NCI-H2107 (cell line): ENCODE data around the gene FERMT2.
"Not testable (repeated sequence)": the region's sequence is repeated elsewhere in the genome, so short reads cannot be mapped to it uniquely, and the experiment has no call there.

Experiments used
- DNase-seq: peaks from one replicate; lab custom pipeline; 2025; lab: John Stamatoyannopoulos, UW

Gene FERMT2

DNA sequence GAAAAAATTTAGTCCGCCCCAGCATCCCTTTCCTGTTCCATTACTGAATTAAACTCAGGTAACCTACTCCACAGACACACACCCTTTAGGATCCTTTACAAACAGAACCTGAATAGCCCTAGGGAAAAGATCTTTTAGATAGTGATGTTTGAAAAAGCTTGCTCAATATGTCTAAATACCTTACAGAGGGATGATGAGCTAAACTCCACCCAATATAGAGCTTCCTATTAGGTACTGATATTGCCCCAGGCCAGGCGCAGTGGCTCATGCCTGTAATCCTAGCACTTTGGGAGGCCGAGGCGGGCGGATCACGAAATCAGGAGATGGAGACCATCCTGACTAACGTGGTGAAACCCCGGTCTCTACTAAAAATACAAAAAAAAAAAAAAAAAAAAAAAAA lies 50.1 kb downstream of the FERMT2 start:
- DNase-seq, result no peak

DNA sequence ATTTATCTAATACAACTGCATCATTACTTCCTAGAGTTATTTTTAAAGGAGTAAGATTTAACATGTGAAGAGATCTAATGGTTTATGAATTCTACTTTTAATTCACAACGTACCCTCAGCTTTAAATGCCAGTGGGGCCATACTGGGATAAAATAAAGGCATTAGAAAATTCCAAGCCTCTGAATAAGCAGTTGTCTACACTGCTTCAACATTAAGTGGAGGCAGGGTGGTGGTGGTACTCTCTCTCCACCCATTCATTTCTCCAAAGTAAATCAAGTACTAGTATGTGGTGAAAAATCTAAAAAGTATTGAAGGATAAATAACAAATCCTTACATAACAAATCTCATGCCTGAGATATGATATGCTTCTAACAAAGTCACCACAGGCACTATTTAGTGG lies 52.4 kb downstream of the FERMT2 start:
- DNase-seq, result no peak

DNA sequence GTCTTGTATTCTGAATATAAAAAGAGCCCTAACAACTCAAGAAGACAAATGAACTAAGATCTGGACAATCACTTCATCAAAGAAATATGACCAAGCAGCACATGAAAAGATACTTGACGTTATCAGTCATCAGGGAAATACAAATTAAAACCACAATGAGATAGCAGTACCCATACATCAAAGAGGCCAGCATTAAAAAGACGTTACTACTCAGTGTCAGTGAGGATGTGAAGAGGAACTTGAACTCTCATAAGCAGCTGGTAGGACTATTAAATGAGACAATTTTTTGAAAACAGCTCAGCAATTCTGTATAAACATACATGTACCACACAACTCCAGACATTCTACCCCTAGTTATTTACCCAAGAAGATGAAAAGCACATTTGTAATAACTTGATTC lies 55.9 kb downstream of the FERMT2 start:
- DNase-seq, result no peak

GRCh38 chr14:52891800-52892199 lies 59.0 kb downstream of the FERMT2 start:
- DNase-seq, result no peak

- no peak for DNase-seq
These were observed 61.7 kb downstream of the FERMT2 start for GRCh38 chr14:52888839-52889838.

DNA sequence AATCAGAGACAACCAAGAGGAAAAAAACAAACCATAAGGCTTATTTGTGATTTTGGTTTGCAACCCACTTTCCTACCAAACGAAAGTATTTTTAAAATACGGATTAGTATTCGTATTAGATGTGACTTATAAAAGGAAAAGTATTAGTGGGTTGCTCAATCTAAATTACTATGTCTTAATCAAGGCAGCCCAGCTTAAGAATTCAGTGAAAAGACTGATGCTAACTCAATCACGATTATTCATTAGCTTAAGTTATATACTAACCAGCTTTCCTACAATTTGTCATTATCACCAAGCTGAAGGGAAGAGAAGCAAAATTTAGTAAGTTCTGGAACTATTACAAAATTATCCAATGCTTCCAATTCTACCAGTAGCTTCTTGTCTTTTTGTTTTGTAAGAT lies 62.7 kb downstream of the FERMT2 start:
- no peak for DNase-seq

DNA sequence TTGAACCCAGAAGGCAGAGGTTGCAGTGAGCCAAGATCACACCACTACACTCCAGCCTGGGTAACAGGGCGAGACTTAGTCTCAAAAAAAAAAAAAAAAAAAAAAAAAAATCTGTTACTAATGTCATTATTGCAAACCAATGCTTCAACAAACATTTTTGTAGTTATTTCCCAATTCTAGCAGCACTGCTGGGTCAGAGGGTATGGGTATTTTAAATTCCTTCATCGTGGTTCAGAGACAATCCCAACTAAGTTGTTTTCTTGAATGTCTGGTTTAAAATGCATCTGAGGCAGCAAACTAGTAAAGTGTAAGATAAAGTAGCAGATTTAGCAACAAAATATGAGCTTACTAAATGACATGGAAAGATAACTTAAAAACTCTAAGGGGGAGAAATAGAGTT lies 65.6 kb downstream of the FERMT2 start:
- no peak for DNase-seq

GRCh38 chr14:52883658-52884057 lies 67.2 kb downstream of the FERMT2 start:
- DNase-seq, result no peak

DNA sequence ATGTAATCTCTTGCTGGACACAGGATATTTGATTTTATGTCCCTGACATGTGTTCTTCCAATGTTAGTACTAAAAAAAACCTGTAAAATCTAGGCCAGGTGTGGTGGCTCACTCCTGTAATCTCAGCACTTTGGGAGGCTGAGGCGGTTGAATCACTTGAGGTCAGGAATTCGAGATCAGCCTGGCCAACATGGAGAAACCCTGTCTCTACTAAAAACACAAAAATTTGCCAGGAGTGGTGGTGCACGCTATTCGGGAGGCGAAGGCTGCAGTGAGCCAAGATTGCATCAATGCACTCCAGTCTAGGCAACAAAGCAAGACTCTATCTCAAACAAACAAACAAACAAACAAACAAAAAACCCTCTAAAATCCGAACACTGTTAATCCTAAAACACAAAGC lies 68.0 kb downstream of the FERMT2 start:
- no peak for DNase-seq

DNA sequence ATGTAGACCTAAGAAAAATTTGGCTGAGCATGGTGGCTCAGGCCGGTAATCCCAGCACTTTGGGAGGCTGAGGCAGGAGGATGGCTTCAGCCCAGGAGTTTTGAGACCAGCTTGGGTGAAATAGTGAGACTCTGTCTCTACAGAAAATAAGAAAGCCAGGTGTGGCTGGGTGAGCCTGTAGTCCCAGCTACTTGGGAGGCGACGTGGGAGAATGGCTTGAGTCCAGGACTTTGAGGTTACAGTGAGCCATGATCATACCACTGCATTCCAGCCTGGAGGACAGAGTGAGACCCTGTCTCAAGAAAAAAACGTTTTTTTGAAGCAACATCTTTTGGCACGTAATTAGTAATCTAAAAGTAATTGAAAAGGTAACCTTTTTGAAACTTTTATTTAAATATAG lies 70.9 kb downstream of the FERMT2 start:
- no peak for DNase-seq

DNA sequence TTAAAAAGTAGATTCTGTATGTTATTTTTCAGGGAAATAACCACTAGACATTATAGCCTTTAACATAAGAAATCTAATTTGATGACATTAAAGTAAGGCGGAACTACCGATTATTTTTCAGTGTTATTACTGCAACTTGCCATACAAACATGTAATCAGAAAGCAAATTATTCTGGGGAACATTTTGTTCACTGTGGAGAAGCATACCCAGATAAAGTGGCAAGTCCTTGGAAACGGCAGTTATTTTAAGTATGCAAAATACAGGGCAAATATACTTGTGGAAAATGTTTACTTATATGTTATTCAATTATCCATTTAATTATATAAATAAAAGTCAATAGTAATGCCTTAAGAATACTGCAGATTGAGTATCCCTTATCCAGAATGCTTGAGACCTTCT lies 71.9 kb downstream of the FERMT2 start:
- no peak for DNase-seq

GRCh38 chr14:52878469-52878868 lies 72.4 kb downstream of the FERMT2 start:
- no peak for DNase-seq

- DNase-seq, result no peak
These were observed 73.2 kb downstream of the FERMT2 start for GRCh38 chr14:52877628-52878027.

DNA sequence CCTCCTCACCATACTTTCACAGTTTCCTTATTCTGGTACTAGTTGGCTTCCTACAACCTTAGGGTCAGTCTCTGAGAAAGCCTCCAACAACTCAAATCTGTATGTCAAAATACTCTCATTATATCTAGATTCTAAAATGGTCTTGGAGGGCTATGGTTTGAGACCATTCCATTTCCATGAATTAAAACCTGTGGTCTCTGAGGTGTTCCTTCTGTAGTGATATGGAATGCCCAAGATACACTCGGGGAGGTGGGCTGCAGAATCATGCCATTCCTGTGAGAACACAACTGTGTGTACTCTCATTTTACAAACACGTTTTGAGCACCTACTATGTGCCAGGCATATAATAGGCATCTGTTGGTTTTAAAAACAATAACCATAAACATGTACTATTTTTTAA lies 74.0 kb downstream of the FERMT2 start:
- no peak for DNase-seq

DNA sequence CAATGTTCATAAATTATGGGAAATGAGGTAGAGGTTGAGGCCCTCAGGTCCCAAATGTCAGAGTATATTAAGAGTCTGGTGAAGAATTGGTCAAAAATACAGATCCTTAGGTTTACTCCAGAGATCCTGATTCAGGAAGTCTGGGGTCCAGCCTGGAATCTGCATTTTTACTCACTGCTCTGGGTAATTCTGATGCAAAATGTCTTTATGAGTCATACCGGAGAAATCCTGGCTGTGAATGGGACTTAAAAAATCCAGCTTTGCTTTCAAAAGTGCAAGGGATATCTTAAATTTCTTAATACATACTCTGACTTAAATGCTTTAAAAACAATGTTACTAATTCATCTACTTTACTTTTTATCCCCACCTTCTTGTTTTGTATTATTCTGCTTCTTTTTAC lies 74.5 kb downstream of the FERMT2 start:
- DNase-seq, result no peak

DNA sequence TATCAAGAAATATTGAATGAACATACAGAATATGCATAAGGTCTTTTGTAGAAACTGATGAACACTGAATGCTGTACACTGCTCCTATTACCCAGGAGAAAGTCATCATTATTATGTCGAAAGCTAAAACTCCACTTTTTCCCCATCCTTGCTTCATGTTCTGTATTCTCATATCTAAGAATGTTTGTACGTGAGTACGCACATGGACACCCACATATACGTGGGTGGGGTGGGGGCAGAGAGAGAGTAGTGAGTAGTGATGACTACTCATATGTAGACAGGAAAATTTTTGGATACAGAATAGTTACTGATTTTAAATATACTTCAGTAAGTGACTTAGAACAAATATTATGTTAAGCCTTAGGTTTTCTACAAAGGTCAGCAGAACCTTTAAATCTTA lies 75.1 kb downstream of the FERMT2 start:
- DNase-seq, result no peak

DNA sequence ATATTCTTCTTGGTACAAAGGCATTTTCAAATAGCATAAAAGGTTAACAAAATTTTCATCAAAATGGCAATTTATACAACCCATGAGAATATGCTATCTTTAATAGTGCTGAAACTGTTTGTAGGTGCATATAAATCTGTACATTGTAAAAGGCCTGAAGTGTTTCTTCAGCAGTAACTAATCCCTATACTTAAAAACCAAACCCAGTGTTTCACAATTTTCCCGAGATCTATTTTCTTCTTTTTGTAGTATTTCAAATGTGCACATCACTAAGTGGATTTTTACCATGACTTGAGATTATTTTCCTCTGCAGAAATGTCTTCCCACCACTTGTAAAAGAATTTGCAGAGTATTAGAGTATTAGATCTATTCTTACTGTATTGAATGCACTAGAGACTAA lies 76.5 kb downstream of the FERMT2 start:
- DNase-seq, result no peak

DNA sequence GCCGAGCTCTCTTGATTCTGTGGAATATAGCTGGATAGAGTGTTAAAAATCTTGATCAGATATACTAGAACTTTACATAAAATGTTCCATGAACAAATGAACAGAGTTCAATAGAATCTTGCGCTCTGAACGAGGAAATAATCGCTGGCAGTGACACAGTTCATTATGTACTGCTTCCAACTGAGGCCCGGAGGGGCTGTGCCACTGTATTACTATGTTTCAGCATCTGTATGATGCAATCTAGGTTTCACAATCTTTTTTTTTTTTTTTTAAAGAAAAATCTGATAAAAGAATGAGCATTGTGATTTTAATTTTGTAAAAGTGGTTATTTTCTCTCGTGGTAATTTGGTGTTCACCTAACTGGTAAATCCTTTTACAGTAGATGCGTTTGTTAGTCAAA lies 77.2 kb downstream of the FERMT2 start:
- no peak for DNase-seq

DNA sequence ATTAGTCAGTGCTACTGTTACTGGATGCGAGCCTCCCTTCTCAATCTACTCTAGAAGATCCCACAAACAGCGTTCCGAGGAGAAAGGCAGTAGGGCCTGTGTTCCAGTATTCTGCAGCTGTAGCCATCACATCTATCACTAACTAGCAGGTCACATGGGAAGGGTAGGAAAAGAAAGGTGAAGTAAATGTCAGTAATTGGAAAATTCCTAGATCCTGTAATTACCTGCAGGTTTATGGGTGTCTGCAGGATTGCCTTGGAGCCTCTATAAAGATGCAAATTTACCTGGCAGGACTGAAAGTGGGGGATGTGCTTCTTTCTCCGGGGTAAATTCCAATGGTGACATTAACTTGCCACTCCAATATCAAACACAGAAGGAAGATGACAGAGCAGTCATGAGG lies 77.8 kb downstream of the FERMT2 start:
- no peak for DNase-seq

GRCh38 chr14:52871606-52872005 lies 79.2 kb downstream of the FERMT2 start:
- no peak for DNase-seq

GRCh38 chr14:52868911-52869618 lies 81.8 kb downstream of the FERMT2 start:
- no peak for DNase-seq

DNA sequence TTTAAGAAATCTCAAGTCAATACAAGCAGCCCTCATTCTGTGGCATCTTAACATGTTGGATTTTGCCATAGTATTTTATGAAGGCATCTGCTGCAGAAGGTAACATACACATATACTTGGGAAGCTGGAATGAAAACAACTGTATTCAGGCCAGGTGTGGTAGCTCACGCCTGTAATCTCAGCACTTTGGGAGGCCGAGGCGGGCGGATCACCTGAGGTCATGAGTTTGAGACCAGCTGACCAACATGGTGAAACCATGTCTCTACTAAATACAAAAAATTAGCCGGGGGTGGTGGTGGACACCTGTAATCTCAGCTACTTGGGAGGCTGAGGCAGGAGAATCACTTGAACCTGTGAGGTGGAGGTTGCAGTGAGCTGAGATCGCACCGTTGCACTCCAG lies 86.0 kb downstream of the FERMT2 start:
- not testable (repeated sequence) for DNase-seq

DNA sequence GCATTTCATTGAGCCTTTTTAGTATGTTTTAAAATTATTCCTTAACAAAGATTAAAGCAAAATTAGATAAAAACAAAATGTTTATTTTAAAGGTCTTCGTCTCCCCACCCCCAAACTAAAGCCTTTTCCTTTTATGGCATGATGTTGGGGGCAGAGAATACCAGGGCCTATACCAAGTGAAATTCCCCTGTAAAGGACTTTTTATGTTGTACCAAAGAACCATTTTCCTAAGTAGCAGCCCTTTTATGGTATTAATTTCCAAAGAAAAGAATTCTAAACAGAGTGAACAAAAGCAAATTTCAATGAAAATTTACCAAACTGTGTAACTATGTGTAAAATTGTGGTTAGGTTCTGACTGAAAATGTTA lies 87.5 kb downstream of the FERMT2 start:
- no peak for DNase-seq
